GM23338 (cell line): ENCODE results near the gene UBA3.

Experiments used
- CREB1 ChIP-seq: fragments of 250-450 bp; sonication (Bioruptor Pico); IDR thresholded peaks from 2 replicates; pipeline ENCODE4 v1.5.0; 2020; ENCODE audit warnings: low read depth, mild to moderate bottlenecking, moderate library complexity
- CTCF ChIP-seq, 2 experiments: fragments of 200-600 bp in 1 of 2; sonication (generic) in 1 of 2; conservative IDR thresholded peaks; 2 replicates each; pipeline versions ENCODE4 v1.5.1 to v1.6.1; 2016 to 2017; ENCODE audit warnings: antibody characterized with exemption in 2 of 2, low read depth in 2 of 2, mild to moderate bottlenecking in 2 of 2, moderate library complexity in 1 of 2
- ETS1 ChIP-seq: IDR thresholded peaks from 2 replicates; pipeline ENCODE4 v1.6.1; 2016; ENCODE audit warnings: antibody characterized with exemption
- EZH2 ChIP-seq: fragments of 200-600 bp; sonication (generic); IDR thresholded peaks from one replicate; pipeline ENCODE4 v1.8.0; 2017; ENCODE audit warnings: antibody characterized with exemption, mild to moderate bottlenecking, low read depth; ENCODE audit not compliant: unreplicated experiment
- EZH2phosphoT487 ChIP-seq: fragments of 200-600 bp; sonication (generic); IDR thresholded peaks from one replicate; pipeline ENCODE4 v1.8.1; 2018; ENCODE audit warnings: antibody characterized with exemption; ENCODE audit not compliant: unreplicated experiment
- JUNB ChIP-seq: IDR thresholded peaks from one replicate; pipeline ENCODE4 v1.6.1; 2016; ENCODE audit warnings: antibody characterized with exemption; ENCODE audit not compliant: unreplicated experiment
- NANOG ChIP-seq: IDR thresholded peaks from 2 replicates; pipeline ENCODE4 v1.6.1; 2016; ENCODE audit warnings: antibody characterized with exemption, borderline replicate concordance
- POLR2AphosphoS5 ChIP-seq: IDR thresholded peaks from 2 replicates; pipeline ENCODE4 v1.6.1; 2016; ENCODE audit warnings: antibody characterized with exemption, low read depth
- REST ChIP-seq: IDR thresholded peaks from one replicate; pipeline ENCODE4 v1.6.1; 2018; ENCODE audit warnings: antibody characterized with exemption; ENCODE audit not compliant: unreplicated experiment
- STAT1 ChIP-seq: IDR thresholded peaks from one replicate; pipeline ENCODE4 v1.6.1; 2016; ENCODE audit warnings: antibody characterized with exemption; ENCODE audit not compliant: unreplicated experiment
- ZNF114 ChIP-seq: fragments of 250-450 bp; sonication (Bioruptor Pico); IDR thresholded peaks from 2 replicates; pipeline ENCODE4 v1.5.0; 2020; ENCODE audit warnings: mild to moderate bottlenecking, moderate library complexity

GRCh38 chr3:69116897-69117296 is 36.7 kb upstream of the UBA3 start:
- no peak for TF ChIP-seq ETS1
- no peak for TF ChIP-seq CTCF (conservative IDR thresholded peaks at IDR 0.05; ENCODE audit: low read depth in 2 of 2)
- no peak for TF ChIP-seq EZH2phosphoT487
- TF ChIP-seq EZH2 = no peak
- no peak for TF ChIP-seq JUNB
- no peak for TF ChIP-seq POLR2AphosphoS5
- no peak for TF ChIP-seq NANOG
- TF ChIP-seq CREB1 (CRISPR knock-in tag) = no peak
- TF ChIP-seq ZNF114 (CRISPR knock-in tag) = no peak
- no peak for TF ChIP-seq STAT1
- no peak for TF ChIP-seq REST
